ENCODE results near the gene BRD3OS. TPM values are rescaled to one million over a fixed set of nuclear protein-coding genes. Genes with fewer than 3 reads are reported as not detected.
A peak's percentile ranks its signal among the peaks of the same experiment; 100 is the strongest.

BRD3OS gene
- total and polyA plus RNA-seq, 2 of the 13 experiments (the other 11 are each of a cell fraction or from before 2014, with no cell fraction given): 4.9 to 5.7 TPM

DNA sequence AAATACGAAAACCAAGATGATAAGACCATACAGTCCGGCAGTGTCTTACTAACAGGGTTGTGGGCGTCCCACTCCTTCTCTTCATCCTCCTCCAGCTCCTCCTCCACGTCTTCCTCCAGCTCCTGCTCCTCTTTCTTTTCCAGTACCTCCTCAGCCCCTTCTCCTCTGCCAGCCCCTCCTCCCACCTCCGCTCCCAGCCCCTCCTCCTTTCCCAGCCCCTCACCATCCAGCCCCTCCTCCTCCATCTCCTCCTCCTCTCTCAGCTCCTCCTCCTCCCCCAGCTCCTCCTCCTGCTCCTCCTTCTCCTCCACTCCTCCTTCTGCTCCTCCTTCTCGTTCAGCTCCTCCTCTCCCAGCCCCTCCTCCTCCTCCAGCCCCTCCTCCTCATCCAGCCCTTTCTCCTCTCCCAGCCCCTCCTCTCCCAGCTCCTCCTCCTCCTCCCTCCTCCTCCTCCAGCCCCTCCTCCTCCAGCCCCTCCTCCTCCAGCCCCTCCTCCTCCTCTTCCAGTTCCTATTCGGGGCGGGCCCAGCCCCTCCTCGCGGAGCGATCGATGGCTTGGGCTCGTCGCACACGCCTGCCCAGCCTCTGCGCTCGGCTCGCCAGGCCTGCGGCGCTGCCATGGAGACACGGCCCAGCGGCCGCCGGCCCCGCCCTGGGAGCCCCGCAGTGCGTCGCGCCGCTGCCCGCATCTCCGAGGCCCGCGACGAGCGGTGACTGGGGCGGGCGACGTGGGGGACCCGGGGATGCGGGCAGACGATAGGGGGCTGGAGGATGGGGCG lies at the start of gene BRD3OS (continued):
- TF ChIP-seq SALL2 (CRISPR knock-in tag; IDR thresholded peaks at IDR 0.05): 0 out of 2 replicates have a peak, but pooled peaks have one; percentile 38
- TF ChIP-seq, protein P1, sequence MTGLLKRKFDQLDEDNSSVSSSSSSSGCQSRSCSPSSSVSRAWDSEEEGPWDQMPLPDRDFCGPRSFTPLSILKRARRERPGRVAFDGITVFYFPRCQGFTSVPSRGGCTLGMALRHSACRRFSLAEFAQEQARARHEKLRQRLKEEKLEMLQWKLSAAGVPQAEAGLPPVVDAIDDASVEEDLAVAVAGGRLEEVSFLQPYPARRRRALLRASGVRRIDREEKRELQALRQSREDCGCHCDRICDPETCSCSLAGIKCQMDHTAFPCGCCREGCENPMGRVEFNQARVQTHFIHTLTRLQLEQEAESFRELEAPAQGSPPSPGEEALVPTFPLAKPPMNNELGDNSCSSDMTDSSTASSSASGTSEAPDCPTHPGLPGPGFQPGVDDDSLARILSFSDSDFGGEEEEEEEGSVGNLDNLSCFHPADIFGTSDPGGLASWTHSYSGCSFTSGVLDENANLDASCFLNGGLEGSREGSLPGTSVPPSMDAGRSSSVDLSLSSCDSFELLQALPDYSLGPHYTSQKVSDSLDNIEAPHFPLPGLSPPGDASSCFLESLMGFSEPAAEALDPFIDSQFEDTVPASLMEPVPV (CRISPR knock-in tag; IDR thresholded peaks at IDR 0.05): no peak
- TF ChIP-seq, protein P2, sequence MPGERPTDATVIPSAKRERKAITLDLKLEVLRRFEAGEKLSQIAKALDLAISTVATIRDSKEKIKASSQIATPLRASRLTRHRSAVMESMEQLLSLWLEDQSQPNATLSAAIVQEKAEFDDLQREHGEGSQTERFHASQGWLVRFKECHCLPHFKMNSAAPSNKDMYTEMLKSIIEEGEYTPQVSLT (CRISPR knock-in tag; IDR thresholded peaks at IDR 0.05; ENCODE audit: borderline replicate concordance, low read depth): no peak
- TF ChIP-seq, protein P3, sequence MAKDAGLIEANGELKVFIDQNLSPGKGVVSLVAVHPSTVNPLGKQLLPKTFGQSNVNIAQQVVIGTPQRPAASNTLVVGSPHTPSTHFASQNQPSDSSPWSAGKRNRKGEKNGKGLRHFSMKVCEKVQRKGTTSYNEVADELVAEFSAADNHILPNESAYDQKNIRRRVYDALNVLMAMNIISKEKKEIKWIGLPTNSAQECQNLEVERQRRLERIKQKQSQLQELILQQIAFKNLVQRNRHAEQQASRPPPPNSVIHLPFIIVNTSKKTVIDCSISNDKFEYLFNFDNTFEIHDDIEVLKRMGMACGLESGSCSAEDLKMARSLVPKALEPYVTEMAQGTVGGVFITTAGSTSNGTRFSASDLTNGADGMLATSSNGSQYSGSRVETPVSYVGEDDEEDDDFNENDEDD (CRISPR knock-in tag; IDR thresholded peaks at IDR 0.05; ENCODE audit: borderline replicate concordance): peak; percentile 47; the same call in 1 of the 2 replicates
- TF ChIP-seq, protein P4, sequence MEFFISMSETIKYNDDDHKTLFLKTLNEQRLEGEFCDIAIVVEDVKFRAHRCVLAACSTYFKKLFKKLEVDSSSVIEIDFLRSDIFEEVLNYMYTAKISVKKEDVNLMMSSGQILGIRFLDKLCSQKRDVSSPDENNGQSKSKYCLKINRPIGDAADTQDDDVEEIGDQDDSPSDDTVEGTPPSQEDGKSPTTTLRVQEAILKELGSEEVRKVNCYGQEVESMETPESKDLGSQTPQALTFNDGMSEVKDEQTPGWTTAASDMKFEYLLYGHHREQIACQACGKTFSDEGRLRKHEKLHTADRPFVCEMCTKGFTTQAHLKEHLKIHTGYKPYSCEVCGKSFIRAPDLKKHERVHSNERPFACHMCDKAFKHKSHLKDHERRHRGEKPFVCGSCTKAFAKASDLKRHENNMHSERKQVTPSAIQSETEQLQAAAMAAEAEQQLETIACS (CRISPR knock-in tag; IDR thresholded peaks at IDR 0.05): no peak
- TF ChIP-seq NRL (CRISPR knock-in tag; IDR thresholded peaks at IDR 0.05; ENCODE audit: borderline replicate concordance): no peak
- TF ChIP-seq HCFC1 (IDR thresholded peaks at IDR 0.05; ENCODE audit: low read depth, low read length): peak; percentile 63; the same call in 1 of the 2 replicates
- TF ChIP-seq ZC3H4 (CRISPR knock-in tag; IDR thresholded peaks at IDR 0.05; ENCODE audit: borderline replicate concordance): no peak
- no peak for TF ChIP-seq ZNF878 (CRISPR knock-in tag; IDR thresholded peaks at IDR 0.05)
- no peak for TF ChIP-seq ZNF230 (CRISPR knock-in tag; IDR thresholded peaks at IDR 0.05)
- no peak for TF ChIP-seq ZNF296 (CRISPR knock-in tag; conservative IDR thresholded peaks at IDR 0.05)
- TF ChIP-seq ZNF746 (CRISPR knock-in tag; IDR thresholded peaks at IDR 0.05): no peak
- TF ChIP-seq NR1H2 (CRISPR knock-in tag; IDR thresholded peaks at IDR 0.05; ENCODE audit: borderline replicate concordance, low read depth): no peak
- TF ChIP-seq ZFP36L1 (CRISPR knock-in tag; IDR thresholded peaks at IDR 0.05): no peak
- no peak for TF ChIP-seq ZNF75D (CRISPR knock-in tag; IDR thresholded peaks at IDR 0.05; ENCODE audit: borderline replicate concordance)
- no peak for TF ChIP-seq ZNF44 (CRISPR knock-in tag; IDR thresholded peaks at IDR 0.05)
- TF ChIP-seq ZNF12 (CRISPR knock-in tag; IDR thresholded peaks at IDR 0.05): no peak
- peak; percentile 37; the same call in 1 of the 2 replicates for TF ChIP-seq NR2C2 (CRISPR knock-in tag; IDR thresholded peaks at IDR 0.05; ENCODE audit: borderline replicate concordance)
- TF ChIP-seq, protein P5, sequence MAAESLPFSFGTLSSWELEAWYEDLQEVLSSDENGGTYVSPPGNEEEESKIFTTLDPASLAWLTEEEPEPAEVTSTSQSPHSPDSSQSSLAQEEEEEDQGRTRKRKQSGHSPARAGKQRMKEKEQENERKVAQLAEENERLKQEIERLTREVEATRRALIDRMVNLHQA (CRISPR knock-in tag; IDR thresholded peaks at IDR 0.05): no peak
- no peak for TF ChIP-seq ZNF660 (CRISPR knock-in tag; IDR thresholded peaks at IDR 0.05; ENCODE audit: borderline replicate concordance, low read depth)
- TF ChIP-seq YEATS4 (CRISPR knock-in tag; IDR thresholded peaks at IDR 0.05; ENCODE audit: borderline replicate concordance): peak; percentile 69
- no peak for TF ChIP-seq ZNF468 (CRISPR knock-in tag; IDR thresholded peaks at IDR 0.05)
- no peak; the same call in 1 of the 2 replicates for TF ChIP-seq NONO (IDR thresholded peaks at IDR 0.05)
- TF ChIP-seq NONO (CRISPR knock-in tag; conservative IDR thresholded peaks at IDR 0.05): peak; percentile 89
- no peak for TF ChIP-seq RORA (CRISPR knock-in tag; IDR thresholded peaks at IDR 0.05)
